Effector memory CD8-positive, alpha-beta T cell (primary cell): ENCODE results near the gene NKAIN2.
"Not testable (repeated sequence)": the region's sequence is repeated elsewhere in the genome, so short reads cannot be mapped to it uniquely, and the experiment has no call there.

Experiments
- ATAC-seq: fragments of 150-1000 bp; cut with Tn5 transposase; replicated peaks from 2 replicates; pipeline ENCODE4 v1.10.0; 2021; ENCODE audit warnings: mild to moderate bottlenecking, moderate library complexity
- DNase-seq, 3 experiments: peaks; one replicate each; pipeline ENCODE4 v3.0.0; 2021
- H3K27ac Mint-ChIP-seq, 2 donors: one replicate each; pipeline ENCODE4 v1.8.0; 2022; ENCODE audit warnings: mild to moderate bottlenecking in 2 of 2, mixed read lengths in 2 of 2, moderate library complexity in 2 of 2
- H3K27me3 Mint-ChIP-seq, 2 donors: one replicate each; pipeline ENCODE4 v1.8.0; 2022; ENCODE audit warnings: mixed read lengths in 2 of 2
- H3K36me3 Mint-ChIP-seq: one replicate; pipeline ENCODE4 v1.8.0; 2022; ENCODE audit warnings: mild to moderate bottlenecking, moderate library complexity, mixed read lengths; ENCODE audit not compliant: insufficient read depth
- H3K4me1 Mint-ChIP-seq, 2 donors: one replicate each; pipeline ENCODE4 v1.8.0; 2022; ENCODE audit warnings: low read depth in 2 of 2, mixed read lengths in 2 of 2
- H3K4me3 Mint-ChIP-seq, 2 donors: one replicate each; pipeline ENCODE4 v1.8.0; 2022; ENCODE audit warnings: mild to moderate bottlenecking in 2 of 2, mixed read lengths in 2 of 2, moderate library complexity in 2 of 2
- H3K9me3 Mint-ChIP-seq, 2 donors: one replicate each; pipeline ENCODE4 v1.8.0; 2022; ENCODE audit warnings: mixed read lengths in 2 of 2

The NKAIN2 gene

GRCh38 chr6:124683507-124683906 lies 879.8 kb downstream of the NKAIN2 start:
- Mint-ChIP-seq H3K9me3 (peaks cover 3 to 10% of the 10 kb centered on the region in 2 donors), H3K36me3 (no peaks in the 10 kb centered on the region), H3K27ac (no peak overlapping the region), H3K27me3 (no peaks in the 10 kb centered on the region), H3K4me1 (no peaks in the 10 kb centered on the region), H3K4me3 (no peak overlapping the region)
- ATAC-seq (no peak), DNase-seq (no peak)

- Mint-ChIP-seq H3K36me3 (no peaks in the 10 kb centered on the region), H3K4me1 (no peaks in the 10 kb centered on the region), H3K27ac (no peak overlapping the region), H3K4me3 (no peak overlapping the region), H3K27me3 (no peaks in the 10 kb centered on the region), H3K9me3 (peaks cover 2 to 7% of the 10 kb centered on the region in 2 donors)
- DNase-seq (no peak), ATAC-seq (no peak)
Observed at GRCh38 chr6:124684621-124685020, 881.0 kb downstream of the NKAIN2 start.

- DNase-seq (no peak), ATAC-seq (no peak)
- Mint-ChIP-seq H3K4me3 (no peak overlapping the region), H3K9me3 (peaks cover 2 to 20% of the 10 kb centered on the region in 2 donors), H3K27me3 (no peaks in the 10 kb centered on the region), H3K36me3 (no peaks in the 10 kb centered on the region), H3K4me1 (no peaks in the 10 kb centered on the region), H3K27ac (no peak overlapping the region)
Observed at GRCh38 chr6:124688369-124688768, 884.7 kb downstream of the NKAIN2 start.

GRCh38 chr6:124694139-124694705 lies 890.6 kb downstream of the NKAIN2 start:
- H3K36me3 Mint-ChIP-seq: no peaks in the 10 kb centered on the region
- no peak overlapping the region for H3K27ac Mint-ChIP-seq
- DNase-seq (no peak), ATAC-seq (no peak)
- no peak overlapping the region for H3K4me3 Mint-ChIP-seq
- H3K9me3 Mint-ChIP-seq: peaks cover 3 to 13% of the 10 kb centered on the region in 2 donors
- H3K27me3 Mint-ChIP-seq: no peaks in the 10 kb centered on the region
- H3K4me1 Mint-ChIP-seq: no peaks in the 10 kb centered on the region

GRCh38 chr6:124699038-124699437 lies 895.4 kb downstream of the NKAIN2 start:
- Mint-ChIP-seq H3K4me3 (no peak overlapping the region), H3K4me1 (no peaks in the 10 kb centered on the region), H3K9me3 (peaks cover 0 to 1% of the 10 kb centered on the region in 2 donors), H3K36me3 (no peaks in the 10 kb centered on the region), H3K27me3 (no peaks in the 10 kb centered on the region), H3K27ac (no peak overlapping the region)
- DNase-seq (no peak), ATAC-seq (no peak)

- peaks cover 0 to 1% of the 10 kb centered on the region in 2 donors for H3K9me3 Mint-ChIP-seq
- ATAC-seq (no peak), DNase-seq (no peak)
- no peak overlapping the region for H3K27ac Mint-ChIP-seq
- no peaks in the 10 kb centered on the region for H3K4me1 Mint-ChIP-seq
- H3K27me3 Mint-ChIP-seq: no peaks in the 10 kb centered on the region
- no peaks in the 10 kb centered on the region for H3K36me3 Mint-ChIP-seq
- no peak overlapping the region for H3K4me3 Mint-ChIP-seq
Observed at GRCh38 chr6:124703541-124703940, 899.9 kb downstream of the NKAIN2 start.

GRCh38 chr6:124712532-124712931 lies 908.9 kb downstream of the NKAIN2 start:
- not testable (repeated sequence) for H3K4me3 Mint-ChIP-seq, ATAC-seq, H3K27ac Mint-ChIP-seq, H3K9me3 Mint-ChIP-seq, DNase-seq, H3K4me1 Mint-ChIP-seq, H3K36me3 Mint-ChIP-seq, H3K27me3 Mint-ChIP-seq

GRCh38 chr6:124714728-124715127 lies 911.1 kb downstream of the NKAIN2 start:
- no peak for DNase-seq
- H3K27me3 Mint-ChIP-seq: no peaks in the 10 kb centered on the region
- no peak overlapping the region for H3K27ac Mint-ChIP-seq
- no peak overlapping the region for H3K4me3 Mint-ChIP-seq
- H3K36me3 Mint-ChIP-seq: no peaks in the 10 kb centered on the region
- ATAC-seq: no peak
- no peaks in the 10 kb centered on the region for H3K4me1 Mint-ChIP-seq
- peaks cover 2 to 7% of the 10 kb centered on the region in 2 donors for H3K9me3 Mint-ChIP-seq

- H3K4me1 Mint-ChIP-seq: no peaks in the 10 kb centered on the region
- H3K36me3 Mint-ChIP-seq: no peaks in the 10 kb centered on the region
- DNase-seq: no peak
Observed at GRCh38 chr6:124719913-124720312, 916.2 kb downstream of the NKAIN2 start.

GRCh38 chr6:124721331-124721730 lies 917.7 kb downstream of the NKAIN2 start:
- no peak for DNase-seq
- peaks cover 0 to 1% of the 10 kb centered on the region in 2 donors for H3K9me3 Mint-ChIP-seq
- no peak for ATAC-seq

More at GRCh38 chr6:124719913-124720312, 916.2 kb downstream of the NKAIN2 start:
- ATAC-seq: no peak
- Mint-ChIP-seq H3K27ac (no peak overlapping the region), H3K27me3 (no peaks in the 10 kb centered on the region), H3K9me3 (peaks cover 0 to 3% of the 10 kb centered on the region in 2 donors), H3K4me3 (no peak overlapping the region)

GRCh38 chr6:124722141-124722878 lies 918.6 kb downstream of the NKAIN2 start:
- H3K27ac Mint-ChIP-seq: no peak overlapping the region
- DNase-seq: no peak
- no peak overlapping the region for H3K4me3 Mint-ChIP-seq
- peaks cover 0 to 1% of the 10 kb centered on the region in 2 donors for H3K9me3 Mint-ChIP-seq
- H3K36me3 Mint-ChIP-seq: no peaks in the 10 kb centered on the region
- H3K4me1 Mint-ChIP-seq: no peaks in the 10 kb centered on the region
- no peak for ATAC-seq
- H3K27me3 Mint-ChIP-seq: no peaks in the 10 kb centered on the region

More at GRCh38 chr6:124721331-124721730, 917.7 kb downstream of the NKAIN2 start:
- H3K36me3 Mint-ChIP-seq: no peaks in the 10 kb centered on the region
- H3K27me3 Mint-ChIP-seq: no peaks in the 10 kb centered on the region
- H3K4me3 Mint-ChIP-seq: no peak overlapping the region
- no peaks in the 10 kb centered on the region for H3K4me1 Mint-ChIP-seq
- H3K27ac Mint-ChIP-seq: no peak overlapping the region

- no peak for ATAC-seq
- Mint-ChIP-seq H3K9me3 (peaks cover 0 to 3% of the 10 kb centered on the region in 2 donors), H3K27ac (no peak overlapping the region), H3K4me3 (no peak overlapping the region), H3K4me1 (no peaks in the 10 kb centered on the region), H3K27me3 (no peaks in the 10 kb centered on the region), H3K36me3 (no peaks in the 10 kb centered on the region)
- DNase-seq: no peak
Observed at GRCh38 chr6:124723671-124724070, 920.0 kb downstream of the NKAIN2 start.

- H3K9me3 Mint-ChIP-seq: peaks cover 15 to 21% of the 10 kb centered on the region in 2 donors
- not testable (repeated sequence) for H3K36me3 Mint-ChIP-seq, H3K27ac Mint-ChIP-seq, H3K4me3 Mint-ChIP-seq, H3K27me3 Mint-ChIP-seq, H3K4me1 Mint-ChIP-seq, DNase-seq, ATAC-seq
Observed at GRCh38 chr6:124737804-124738203, 934.1 kb downstream of the NKAIN2 start.

GRCh38 chr6:124738482-124738881 lies 934.8 kb downstream of the NKAIN2 start:
- ATAC-seq (no peak), DNase-seq (no peak)
- Mint-ChIP-seq H3K4me3 (no peak overlapping the region), H3K27ac (no peak overlapping the region), H3K9me3 (peaks cover 13 to 14% of the 10 kb centered on the region in 2 donors), H3K27me3 (no peaks in the 10 kb centered on the region), H3K36me3 (no peaks in the 10 kb centered on the region), H3K4me1 (no peaks in the 10 kb centered on the region)
